ENCODE measurements around the gene ZFHX2. TPM values are rescaled to one million over a fixed set of nuclear protein-coding genes. Genes with fewer than 3 reads are reported as not detected.

Gene ZFHX2
- total and polyA plus RNA-seq, 2 of the 4 experiments (the other 2 are of a cell fraction): 0.18 to 0.53 TPM

DNA sequence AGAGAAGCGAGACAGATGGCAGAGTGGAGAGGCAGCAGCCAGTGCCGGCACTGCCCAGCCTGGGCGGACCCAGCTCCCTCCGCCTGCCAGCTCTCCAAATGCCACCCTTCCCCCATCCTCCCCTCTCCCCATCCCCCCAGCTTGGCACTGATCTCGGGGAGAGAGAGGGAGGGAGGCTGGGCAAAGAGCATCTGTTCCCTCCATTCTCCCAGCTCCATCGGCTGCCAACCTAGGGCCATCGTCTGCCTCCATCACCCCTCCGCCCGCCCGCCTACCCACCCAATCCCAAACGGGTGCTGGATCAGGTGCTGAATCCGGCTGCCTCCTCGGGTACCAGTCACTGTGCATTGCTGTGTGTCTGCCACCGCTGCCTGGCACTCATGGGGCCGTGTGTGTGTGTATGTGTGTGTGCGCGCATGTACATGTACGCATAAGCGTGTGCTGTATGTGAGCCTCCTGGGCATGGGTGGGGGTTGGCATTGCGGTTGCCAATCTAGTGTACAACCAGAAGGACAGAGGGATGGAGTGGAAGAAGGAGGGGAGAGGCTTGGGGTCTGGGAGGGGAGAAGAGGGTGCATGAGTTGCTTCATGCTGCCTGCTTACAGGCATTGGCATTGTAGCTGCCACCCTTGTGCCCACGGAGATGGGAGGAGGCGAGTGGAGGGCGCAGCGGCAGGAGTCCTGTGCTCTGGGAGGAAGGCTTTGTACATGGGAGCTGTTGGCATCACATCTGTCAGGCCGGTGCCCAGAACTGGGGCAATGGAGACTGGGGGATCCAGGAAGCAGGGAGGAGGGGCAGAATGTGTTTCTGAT is 38.4 kb downstream of the ZFHX2 start:
- Histone ChIP-seq H3K56ac (ENCODE audit: extremely low read depth, insufficient read depth, low read length) (no peak overlapping the region), H2BK15ac (ENCODE audit: low read depth, low read length) (no peak overlapping the region), H2AK9ac (replicated peaks; ENCODE audit: low read depth, low read length, poor library complexity) (no peak overlapping the region), H3K36me3 (ENCODE audit: control insufficient read depth, insufficient read depth, low read length) (no peaks in the 10 kb centered on the region), H3K4ac (ENCODE audit: low read depth, low read length) (no peak overlapping the region), H3K4me3 (ENCODE audit: insufficient read depth, low read depth, low read length) (no peak overlapping the region), H3K27me3 (ENCODE audit: control insufficient read depth, insufficient read depth, low read length) (no peaks in the 10 kb centered on the region), H4K91ac (ENCODE audit: insufficient read depth, low read depth, low read length) (no peak overlapping the region), H2AFZ (replicated peaks; ENCODE audit: low read length, poor library complexity) (no peak overlapping the region), H2BK5ac (ENCODE audit: low read depth, low read length, poor library complexity, severe bottlenecking) (no peak overlapping the region), H3K9me3 (ENCODE audit: control insufficient read depth, insufficient read depth, low read length) (no peaks in the 10 kb centered on the region), H2BK20ac (ENCODE audit: low read depth, low read length) (no peak overlapping the region), H3K23ac (ENCODE audit: low read depth, low read length) (no peak overlapping the region), H3K14ac (replicated peaks; ENCODE audit: low read depth, low read length) (no peak overlapping the region), H3K27ac (ENCODE audit: insufficient read depth, low read length) (no peak overlapping the region), H3K79me1 (ENCODE audit: low read depth in 1 of 2, low read length in 2 of 2) (no peaks in the 10 kb centered on the region), H3K9ac (ENCODE audit: low read depth, low read length) (no peak overlapping the region), H2AK5ac (ENCODE audit: low read depth, low read length) (no peak overlapping the region), H2BK120ac (ENCODE audit: low read depth, low read length) (no peak overlapping the region), H3K9me1 (ENCODE audit: insufficient read depth, low read length) (peaks cover 4% of the 10 kb centered on the region; the same call in 1 of the 2 replicates), H3K4me2 (ENCODE audit: low read depth, low read length) (no peak overlapping the region), H4K5ac (ENCODE audit: low read depth, low read length) (no peak overlapping the region), H4K8ac (ENCODE audit: low read depth in 2 of 2, low read length in 2 of 2) (no peak overlapping the region), H3K4me1 (ENCODE audit: control insufficient read depth, insufficient read depth, low read length) (no peaks in the 10 kb centered on the region), H4K20me1 (ENCODE audit: insufficient read depth, low read length) (no peaks in the 10 kb centered on the region), H3K18ac (ENCODE audit: low read depth, low read length) (no peak overlapping the region)
- no peak for ATAC-seq (ENCODE audit: low read depth)
- no TSS peak for BruUV-seq (replicated peaks)
- CTCF ChIA-PET: no interaction called here
- in situ Hi-C loops (cut with MboI; ENCODE audit: low sequenced_read_pairs): no loop called here
- POLR2A ChIA-PET (ENCODE audit: unreplicated experiment): no interaction called here
- no peak for DNase-seq
- 91% methylated on average over 11 of the region's 25 CpGs; no CpG with 5 or more reads in 1 of the 2 experiments for WGBS, 2 experiments (ENCODE audit: extremely low coverage in 2 of 2, insufficient read length in 1 of 2)
- TF ChIP-seq RAD21 (IDR thresholded peaks at IDR 0.05; ENCODE audit: low read length) (no peak), MAFK (IDR thresholded peaks at IDR 0.05; ENCODE audit: low read depth, low read length) (no peak), CTCF (conservative IDR thresholded peaks at IDR 0.05; ENCODE audit: low read depth, low read length) (no peak), POLR2A (IDR thresholded peaks at IDR 0.05; ENCODE audit: low read depth, low read length) (no peak), BHLHE40 (IDR thresholded peaks at IDR 0.05; ENCODE audit: low read depth, low read length) (no peak), RCOR1 (IDR thresholded peaks at IDR 0.05; ENCODE audit: insufficient replicate concordance, low read length) (no peak), CHD1 (IDR thresholded peaks at IDR 0.05; ENCODE audit: low read depth, low read length) (no peak), NFE2L2 (IDR thresholded peaks at IDR 0.05; ENCODE audit: low read depth, low read length) (no peak), MXI1 (IDR thresholded peaks at IDR 0.05; ENCODE audit: borderline replicate concordance, low read depth, low read length) (no peak)
- dilution Hi-C loops (cut with HindIII; ENCODE audit: low sequenced_read_pairs, unreplicated experiment): no loop called here
- intact Hi-C loops (cut with micrococcal nuclease): no loop called here
